AG04450 (cell line): ENCODE results near the gene DOCK3. TPM values are rescaled to one million over a fixed set of nuclear protein-coding genes. Genes with fewer than 3 reads are reported as not detected.

Source experiments
- CTCF ChIA-PET: fragments of 300-600, 350-600 bp; formaldehyde crosslinking; extraction: SDS; loops from one replicate; lab custom pipeline; 2022; ENCODE audit warnings: antibody characterized with exemption, inconsistent platforms; lab: Charles Lee
- POLR2A ChIA-PET: fragments of 350-600 bp; formaldehyde crosslinking; extraction: SDS; loops from one replicate; lab custom pipeline; 2021; ENCODE audit warnings: antibody characterized with exemption, inconsistent platforms; lab: Yijun Ruan, JAX
- DNase-seq: peaks from one replicate; pipeline ENCODE4 v3.0.0-alpha.2; 2011; ENCODE audit warnings: low read depth, low spot score
- H3K27ac ChIP-seq: one replicate; pipeline ENCODE4 v1.5.1; 2012; ENCODE audit warnings: low read depth, low read length, control low read depth
- H3K27me3 ChIP-seq: one replicate; pipeline ENCODE4 v1.6.0; 2012; ENCODE audit warnings: low read length; ENCODE audit not compliant: control insufficient read depth, insufficient read depth
- H3K4me3 ChIP-seq: 2 replicates; pipeline ENCODE4 v1.5.1; 2011; ENCODE audit warnings: mild to moderate bottlenecking, low read depth, low read length, control low read depth
- H3K9me3 ChIP-seq: 2 replicates; pipeline ENCODE4 v1.5.1; 2012; ENCODE audit warnings: low read length; ENCODE audit not compliant: control insufficient read depth, insufficient read depth
- CTCF ChIP-seq: IDR thresholded peaks from 2 replicates; pipeline ENCODE4 v1.5.1; 2011; ENCODE audit warnings: low read depth, low read length, control low read depth, inconsistent platforms
- polyA plus RNA-seq: library from polyadenylated mRNA; depleted of rRNA; stranded (reverse); fragments of >200 nt; gene quantifications from 2 replicates; pipeline ENCODE4 v1.2.3, GENCODE V29; 2011

DOCK3 gene
- polyA plus RNA-seq, 1 experiment, result 0.07 TPM

GRCh38 chr3:51099794-51100535, 425.2 kb downstream of the DOCK3 start:
- Histone ChIP-seq H3K9me3 (no peaks in the 10 kb centered on the region), H3K27ac (no peak overlapping the region), H3K27me3 (no peaks in the 10 kb centered on the region), H3K4me3 (no peak overlapping the region)
- POLR2A ChIA-PET, result interaction anchor here (0.6 kb wide), 1 partner anchor 47 kb away, joined by 3 read pairs; no protein-coding TSS in a partner anchor
- peak; percentile 18 for DNase-seq
- TF ChIP-seq CTCF, result peak; percentile 91
- CTCF ChIA-PET, result interaction anchor here (0.6 to 5.4 kb wide), 49 partner anchors 8 to 733 kb away, joined by 3 to 205 read pairs (median 4); partner anchors contain the start of genes MANF and MAPKAPK3

- Histone ChIP-seq H3K4me3 (no peak overlapping the region), H3K9me3 (no peaks in the 10 kb centered on the region), H3K27me3 (no peaks in the 10 kb centered on the region), H3K27ac (no peak overlapping the region)
- ChIA-PET CTCF (interaction anchor here (0.6 to 5.4 kb wide), 48 partner anchors 8 to 732 kb away, joined by 3 to 205 read pairs (median 4); partner anchors contain the start of genes MANF and MAPKAPK3), POLR2A (interaction anchor here (0.6 kb wide), 1 partner anchor 47 kb away, joined by 3 read pairs; no protein-coding TSS in a partner anchor)
- no peak for TF ChIP-seq CTCF
- no peak for DNase-seq
These were observed 425.8 kb downstream of the DOCK3 start for GRCh38 chr3:51100536-51100851.

GRCh38 chr3:51102396-51102795, 427.7 kb downstream of the DOCK3 start:
- POLR2A ChIA-PET, result interaction anchor here (0.5 kb wide), 1 partner anchor 511 kb away, joined by 5 read pairs; no protein-coding TSS in a partner anchor
- H3K4me3 ChIP-seq, result no peak overlapping the region
- no peak overlapping the region for H3K27ac ChIP-seq
- no peaks in the 10 kb centered on the region for H3K27me3 ChIP-seq
- DNase-seq, result no peak
- TF ChIP-seq CTCF, result no peak
- no peaks in the 10 kb centered on the region for H3K9me3 ChIP-seq
- CTCF ChIA-PET, result interaction anchor here (0.9 to 5.4 kb wide), 3 partner anchors 268 to 487 kb away, joined by 3 to 205 read pairs (median 52); partner anchors contain the start of gene MAPKAPK3

GRCh38 chr3:51106242-51106876, 431.6 kb downstream of the DOCK3 start:
- Histone ChIP-seq H3K27ac (no peak overlapping the region), H3K27me3 (no peaks in the 10 kb centered on the region), H3K4me3 (no peak overlapping the region), H3K9me3 (no peaks in the 10 kb centered on the region)
- POLR2A ChIA-PET, result no interaction called here
- no peak for DNase-seq
- no peak for TF ChIP-seq CTCF
- CTCF ChIA-PET, result no interaction called here

- Histone ChIP-seq H3K9me3 (no peaks in the 10 kb centered on the region), H3K27me3 (no peaks in the 10 kb centered on the region), H3K4me3 (no peak overlapping the region), H3K27ac (no peak overlapping the region)
- POLR2A ChIA-PET, result no interaction called here
- no peak for TF ChIP-seq CTCF
- CTCF ChIA-PET, result interaction anchor here (1.4 kb wide), 1 partner anchor 10 kb away, joined by 9 read pairs; no protein-coding TSS in a partner anchor
- no peak for DNase-seq
These were observed 435.9 kb downstream of the DOCK3 start for GRCh38 chr3:51110586-51110985.
